GM06990 (cell line): Measurements from ENCODE around the gene COL25A1.

Experiments
- DNase-seq: peaks from one replicate; pipeline ENCODE4 v3.0.0-alpha.2; 2011; ENCODE audit not compliant: insufficient read length; ENCODE audit errors: extremely low read depth
- H3K27me3 ChIP-seq: replicated peaks from 2 replicates; pipeline ENCODE4 v1.6.0; 2011; ENCODE audit warnings: low read length; ENCODE audit not compliant: control insufficient read depth, insufficient read depth
- H3K36me3 ChIP-seq: 2 replicates; pipeline ENCODE4 v1.5.1; 2011; ENCODE audit warnings: low read length; ENCODE audit not compliant: control insufficient read depth, insufficient read depth
- H3K4me3 ChIP-seq: replicated peaks from 2 replicates; pipeline ENCODE4 v1.5.1; 2011; ENCODE audit warnings: low read depth, mild to moderate bottlenecking, control low read depth, low read length
- CTCF ChIP-seq: IDR thresholded peaks from 2 replicates; pipeline ENCODE4 v1.5.1; 2011; ENCODE audit warnings: low read length, control low read depth, mild to moderate bottlenecking, inconsistent platforms; ENCODE audit not compliant: insufficient read depth, poor library complexity, severe bottlenecking

Gene COL25A1

GRCh38 chr4:109157205-109157604 is 145.3 kb downstream of the COL25A1 start:
- H3K36me3 ChIP-seq = no peaks in the 10 kb centered on the region
- TF ChIP-seq CTCF = no peak
- H3K4me3 ChIP-seq = no peak overlapping the region
- no peak for DNase-seq
- H3K27me3 ChIP-seq = no peaks in the 10 kb centered on the region; the same call in 1 of the 2 replicates

GRCh38 chr4:109156356-109156755 is 146.1 kb downstream of the COL25A1 start:
- no peak for DNase-seq
- H3K36me3 ChIP-seq = no peaks in the 10 kb centered on the region
- TF ChIP-seq CTCF = no peak
- H3K4me3 ChIP-seq = no peak overlapping the region
- no peaks in the 10 kb centered on the region; the same call in 1 of the 2 replicates for H3K27me3 ChIP-seq

DNA sequence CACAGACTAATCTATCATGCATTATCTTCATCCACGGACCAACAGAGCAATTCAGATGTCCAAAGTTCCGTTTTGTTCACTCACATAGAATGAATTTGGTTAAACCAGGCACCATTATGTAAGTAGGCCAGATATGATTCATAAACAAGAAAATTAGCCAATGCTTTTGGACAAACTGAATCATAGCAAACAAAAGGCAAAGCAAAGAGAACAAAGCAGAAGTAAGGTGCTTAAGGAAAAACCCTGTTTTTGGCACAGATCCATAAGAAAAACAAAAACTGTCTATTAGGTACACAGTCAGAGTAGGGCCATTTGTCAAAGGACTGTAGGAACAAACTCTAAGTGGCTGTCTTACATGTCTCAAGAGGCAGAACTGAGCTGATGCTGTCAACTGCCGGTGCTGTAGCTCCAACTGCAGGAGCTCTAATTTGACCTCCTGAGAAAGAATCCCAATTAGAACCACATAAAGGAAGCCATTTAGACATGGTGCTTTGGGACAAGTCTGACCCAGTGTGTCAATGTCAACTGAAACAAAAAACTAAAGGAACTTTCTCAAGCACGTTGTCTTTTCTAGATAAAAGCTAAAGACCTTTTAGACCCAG is 146.7 kb downstream of the COL25A1 start:
- no peaks in the 10 kb centered on the region for H3K36me3 ChIP-seq
- no peaks in the 10 kb centered on the region; the same call in 1 of the 2 replicates for H3K27me3 ChIP-seq
- no peak overlapping the region for H3K4me3 ChIP-seq
- TF ChIP-seq CTCF = no peak
- no peak for DNase-seq

DNA sequence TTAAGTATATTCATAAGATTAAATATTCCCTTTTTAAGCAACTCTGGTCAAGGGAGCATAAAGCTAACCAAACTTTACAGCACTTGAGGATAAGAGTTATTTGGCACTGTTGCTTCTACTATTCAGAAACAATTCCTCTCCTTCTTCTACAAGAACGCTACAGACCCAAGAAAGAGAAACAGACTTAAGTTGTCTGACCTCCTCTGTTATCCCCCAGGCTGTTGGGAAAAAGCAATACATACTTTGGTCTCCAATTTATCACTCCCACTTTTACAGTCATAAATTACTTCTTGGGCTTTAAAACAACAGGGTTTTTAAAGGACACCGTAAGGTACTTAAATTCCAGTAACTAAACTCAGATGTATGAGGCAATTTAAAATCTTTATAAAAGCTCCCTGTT is 147.4 kb downstream of the COL25A1 start:
- no peak for DNase-seq
- H3K36me3 ChIP-seq = no peaks in the 10 kb centered on the region
- H3K4me3 ChIP-seq = no peak overlapping the region
- TF ChIP-seq CTCF = no peak
- H3K27me3 ChIP-seq = no peaks in the 10 kb centered on the region; the same call in 1 of the 2 replicates

DNA sequence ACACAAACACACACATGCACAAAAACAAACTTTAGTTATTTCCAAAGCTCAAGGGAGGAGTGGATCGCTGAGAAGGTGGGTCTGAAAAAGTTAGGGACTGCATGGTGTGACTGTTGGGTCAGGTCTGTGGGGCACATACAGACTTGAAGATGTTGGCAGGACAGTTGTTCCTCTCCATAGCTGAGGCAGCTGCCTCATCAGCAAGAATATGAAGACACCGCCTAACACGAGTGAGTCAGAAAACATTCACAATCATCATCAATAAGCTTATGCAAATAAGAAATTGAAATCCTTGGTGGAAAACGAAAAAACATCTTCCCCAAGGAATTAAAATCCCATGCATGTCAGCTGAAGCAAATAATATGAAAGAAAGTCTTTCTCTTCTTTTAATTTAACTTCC is 148.0 kb downstream of the COL25A1 start:
- Histone ChIP-seq H3K27me3 (no peaks in the 10 kb centered on the region; the same call in 1 of the 2 replicates), H3K36me3 (no peaks in the 10 kb centered on the region), H3K4me3 (no peak overlapping the region)
- no peak for DNase-seq
- no peak for TF ChIP-seq CTCF

GRCh38 chr4:109149836-109150235 is 152.6 kb downstream of the COL25A1 start:
- Histone ChIP-seq H3K36me3 (no peaks in the 10 kb centered on the region), H3K4me3 (no peak overlapping the region), H3K27me3 (no peaks in the 10 kb centered on the region)
- TF ChIP-seq CTCF = no peak
- DNase-seq = no peak
